Peyer's patch (tissue), 4 donors: ENCODE data around the gene ZNF57.
"Not testable (repeated sequence)": the region's sequence is repeated elsewhere in the genome, so short reads cannot be mapped to it uniquely, and the experiment has no call there.

Source experiments
- CTCF ChIP-seq, 6 experiments: fragments of 450-650 bp in 4 of 6; fragments of 200-600 bp in 2 of 6; sonication (generic) in 1 of 6; IDR thresholded peaks; one replicate each; pipeline ENCODE4 v1.5.1; 2017 to 2019; ENCODE audit warnings: antibody characterized with exemption in 6 of 6, mild to moderate bottlenecking in 3 of 6, moderate library complexity in 1 of 6
- POLR2A ChIP-seq, 2 donors: fragments of 450-650 bp; IDR thresholded peaks; one replicate each; pipeline ENCODE4 v1.5.1; 2017; ENCODE audit warnings: antibody characterized with exemption in 2 of 2, mild to moderate bottlenecking in 2 of 2, moderate library complexity in 2 of 2

GRCh38 chr19:2963631-2964030 lies 62.9 kb downstream of the ZNF57 start:
- not testable (repeated sequence) for TF ChIP-seq CTCF, POLR2A (IDR thresholded peaks at IDR 0.05)
